CD4-positive, alpha-beta T cell (primary cell): ENCODE measurements around the gene HS6ST2. TPM values are rescaled to one million over a fixed set of nuclear protein-coding genes. Genes with fewer than 3 reads are reported as not detected.

Source experiments
- ATAC-seq: fragments of 200-7000 bp; cut with Tn5 transposase; one replicate; pipeline ENCODE4 v1.10.0; 2022; ENCODE audit warnings: mild to moderate bottlenecking; ENCODE audit not compliant: poor library complexity
- CTCF ChIA-PET: fragments of 350-600 bp; sonication (Branson Sonifier 250); formaldehyde crosslinking; loops from one replicate; lab custom pipeline; 2021; ENCODE audit warnings: antibody characterized with exemption, inconsistent platforms; lab: Charles Lee
- POLR2A ChIA-PET: fragments of 350-600 bp; sonication (Branson Sonifier 250); formaldehyde crosslinking; loops from one replicate; lab custom pipeline; 2021; ENCODE audit warnings: antibody characterized with exemption, inconsistent platforms; lab: Charles Lee
- DNase-seq, 14 experiments: peaks; one replicate each; pipeline ENCODE4 v3.0.0-alpha.2; 2013 to 2020; ENCODE audit warnings: mixed read lengths in 2 of 14
- H3K27ac ChIP-seq, 2 donors: one replicate each; pipeline versions ENCODE4 v1.5.1 to v1.7.0; 2013; ENCODE audit warnings: low read length in 2 of 2, low read depth in 1 of 2, mild to moderate bottlenecking in 1 of 2
- H3K27me3 ChIP-seq, 2 experiments: 1 replicate in 1 of 2; 2 replicates in 1 of 2; pipeline versions ENCODE4 v1.6.1 to v1.7.0; 2013; ENCODE audit warnings: low read length in 2 of 2, control low read depth in 1 of 2, mild to moderate bottlenecking in 1 of 2, moderate library complexity in 1 of 2; ENCODE audit not compliant: insufficient read depth in 2 of 2, control insufficient read depth in 1 of 2
- H3K36me3 ChIP-seq: one replicate; pipeline ENCODE4 v1.6.1; 2013; ENCODE audit warnings: low read length, control low read depth; ENCODE audit not compliant: insufficient read depth
- H3K4me1 ChIP-seq: one replicate; pipeline ENCODE4 v1.6.1; 2013; ENCODE audit warnings: low read length, control low read depth; ENCODE audit not compliant: insufficient read depth
- H3K4me3 ChIP-seq: one replicate; pipeline ENCODE4 v1.5.1; 2013; ENCODE audit warnings: mild to moderate bottlenecking, low read length, moderate library complexity
- H3K9me3 ChIP-seq, 2 experiments: 1 replicate in 1 of 2; 2 replicates in 1 of 2; pipeline versions ENCODE4 v1.6.1 to v1.7.0; 2013; ENCODE audit warnings: low read length in 2 of 2, mild to moderate bottlenecking in 2 of 2, control low read depth in 1 of 2, moderate library complexity in 1 of 2; ENCODE audit not compliant: control insufficient read depth in 1 of 2, insufficient read depth in 1 of 2
- H3K27ac Mint-ChIP-seq: one replicate; pipeline ENCODE4 v1.8.0; 2020; ENCODE audit warnings: mixed read lengths
- H3K27me3 Mint-ChIP-seq: one replicate; pipeline ENCODE4 v1.8.0; 2021; ENCODE audit warnings: mixed read lengths
- H3K36me3 Mint-ChIP-seq: one replicate; pipeline ENCODE4 v1.8.0; 2021; ENCODE audit warnings: low read depth, mixed read lengths
- H3K4me1 Mint-ChIP-seq: one replicate; pipeline ENCODE4 v1.8.0; 2021; ENCODE audit warnings: low read depth, mixed read lengths
- H3K4me3 Mint-ChIP-seq: one replicate; pipeline ENCODE4 v1.8.0; 2020; ENCODE audit warnings: mild to moderate bottlenecking, mixed read lengths
- H3K9me3 Mint-ChIP-seq: one replicate; pipeline ENCODE4 v1.8.0; 2020; ENCODE audit warnings: mixed read lengths
- CTCF ChIP-seq: fragments of 200-600 bp; IDR thresholded peaks from one replicate; pipeline ENCODE4 v1.8.0; 2022; ENCODE audit warnings: antibody characterized with exemption, mild to moderate bottlenecking
- intact Hi-C, 2 experiments: fragments of 100-400 bp; cut with DNase I in 1 of 2; cut with micrococcal nuclease in 1 of 2; formaldehyde crosslinking; loops; one replicate each; pipeline versions ENCODE4 v1.15.1 to v1.9.0; 2023 to 2025; cut with DNase I, micrococcal nuclease
- total RNA-seq, 174 experiments: library from RNA in 2 of 174; stranded (reverse) in 2 of 174; gene quantifications; one replicate each; pipeline ENCODE4 v1.2.3 and lab custom pipeline; 2021 to 2026

HS6ST2 gene
- total RNA-seq, 2 experiments from 2014 or later: not detected

- ATAC-seq: no peak
- ChIA-PET CTCF (no interaction called here), POLR2A (no interaction called here)
- Histone ChIP-seq H3K36me3 (no peaks in the 10 kb centered on the region), H3K9me3 (no peaks in the 10 kb centered on the region), H3K27me3 (no peaks in the 10 kb centered on the region), H3K4me1 (no peaks in the 10 kb centered on the region), H3K27ac (no peak overlapping the region), H3K4me3 (no peak overlapping the region)
- Mint-ChIP-seq H3K9me3 (no peaks in the 10 kb centered on the region), H3K4me3 (no peak overlapping the region), H3K27ac (no peak overlapping the region), H3K27me3 (no peaks in the 10 kb centered on the region), H3K4me1 (no peaks in the 10 kb centered on the region), H3K36me3 (no peaks in the 10 kb centered on the region)
- no peak for DNase-seq
- intact Hi-C loops: no loop called here
- no peak for TF ChIP-seq CTCF
Measured at GRCh38 chrX:132834741-132835140, 123.7 kb downstream of the HS6ST2 start.

- DNase-seq (no peak), ATAC-seq (no peak)
- H3K9me3 ChIP-seq: no peaks in the 10 kb centered on the region
- no peak overlapping the region for H3K27ac Mint-ChIP-seq
- H3K36me3 ChIP-seq: no peaks in the 10 kb centered on the region
- H3K27me3 Mint-ChIP-seq: no peaks in the 10 kb centered on the region
- intact Hi-C loops: no loop called here
- no peak overlapping the region for H3K27ac ChIP-seq
- H3K4me1 ChIP-seq: no peaks in the 10 kb centered on the region
- CTCF ChIA-PET: no interaction called here
- H3K27me3 ChIP-seq: no peaks in the 10 kb centered on the region
- TF ChIP-seq CTCF: no peak
- H3K4me1 Mint-ChIP-seq: no peaks in the 10 kb centered on the region
- POLR2A ChIA-PET: no interaction called here
- no peak overlapping the region for H3K4me3 Mint-ChIP-seq
- no peaks in the 10 kb centered on the region for H3K9me3 Mint-ChIP-seq
- no peaks in the 10 kb centered on the region for H3K36me3 Mint-ChIP-seq
- no peak overlapping the region for H3K4me3 ChIP-seq
Measured at GRCh38 chrX:132834109-132834508, 124.3 kb downstream of the HS6ST2 start.

GRCh38 chrX:132833373-132833772 is 125.1 kb downstream of the HS6ST2 start:
- H3K4me1 Mint-ChIP-seq: no peaks in the 10 kb centered on the region
- no peaks in the 10 kb centered on the region for H3K9me3 ChIP-seq
- no peaks in the 10 kb centered on the region for H3K27me3 ChIP-seq
- H3K27me3 Mint-ChIP-seq: no peaks in the 10 kb centered on the region
- intact Hi-C loops: no loop called here
- no peak overlapping the region for H3K27ac Mint-ChIP-seq
- CTCF ChIA-PET: interaction anchor here (0.6 kb wide), 1 partner anchor 65 kb away, joined by 3 read pairs; no protein-coding TSS in a partner anchor
- H3K36me3 Mint-ChIP-seq: no peaks in the 10 kb centered on the region
- H3K27ac ChIP-seq: no peak overlapping the region
- H3K4me1 ChIP-seq: no peaks in the 10 kb centered on the region
- TF ChIP-seq CTCF: no peak
- H3K4me3 Mint-ChIP-seq: no peak overlapping the region
- H3K9me3 Mint-ChIP-seq: no peaks in the 10 kb centered on the region
- DNase-seq (no peak), ATAC-seq (no peak)
- H3K36me3 ChIP-seq: no peaks in the 10 kb centered on the region
- POLR2A ChIA-PET: no interaction called here
- no peak overlapping the region for H3K4me3 ChIP-seq
